ENCODE measurements around the gene OR4E1. TPM values are rescaled to one million over a fixed set of nuclear protein-coding genes. Genes with fewer than 3 reads are reported as not detected.
"Not testable (repeated sequence)": the region's sequence is repeated elsewhere in the genome, so short reads cannot be mapped to it uniquely, and the experiment has no call there.

The OR4E1 gene
- total RNA-seq, 2 donors from 2014 or later: not detected

GRCh38 chr14:21699551-21699950, 25.9 kb upstream of the OR4E1 start:
- Histone ChIP-seq H3K36me3 (no peaks in the 10 kb centered on the region), H3K4me1 (replicated peaks) (no peaks in the 10 kb centered on the region), H3K4me3 (no peak overlapping the region), H3K27ac (no peak overlapping the region), H3K27me3 (replicated peaks; ENCODE audit: insufficient read depth) (no peaks in the 10 kb centered on the region), H3K9me3 (no peaks in the 10 kb centered on the region)
- intact Hi-C loops (cut with DNase I): no loop called here
- WGBS: 56% methylated on average over 2 of the region's 2 CpGs
- DNase-seq (ENCODE audit: low spot score): no peak
- TF ChIP-seq CTCF (IDR thresholded peaks at IDR 0.05) (no peak), POLR2A (IDR thresholded peaks at IDR 0.05) (no peak), POLR2AphosphoS5 (IDR thresholded peaks at IDR 0.05) (no peak)

- intact Hi-C loops (cut with DNase I); H3K4me3 ChIP-seq; H3K9me3 ChIP-seq; H3K4me1 ChIP-seq (replicated peaks); H3K36me3 ChIP-seq; DNase-seq (ENCODE audit: low spot score); H3K27ac ChIP-seq; H3K27me3 ChIP-seq (replicated peaks; ENCODE audit: insufficient read depth): not testable (repeated sequence)
- 13% methylated on average over 2 of the region's 3 CpGs for WGBS
Observed at GRCh38 chr14:21698538-21698937, 24.9 kb upstream of the OR4E1 start.

GRCh38 chr14:21697662-21698061, 24.0 kb upstream of the OR4E1 start:
- H3K9me3 ChIP-seq; H3K4me1 ChIP-seq (replicated peaks); H3K4me3 ChIP-seq; H3K36me3 ChIP-seq; H3K27me3 ChIP-seq (replicated peaks; ENCODE audit: insufficient read depth); DNase-seq (ENCODE audit: low spot score); intact Hi-C loops (cut with DNase I); H3K27ac ChIP-seq: not testable (repeated sequence)
- 95% methylated on average over 16 of the region's 33 CpGs for WGBS

- Histone ChIP-seq H3K27me3 (replicated peaks; ENCODE audit: insufficient read depth) (no peaks in the 10 kb centered on the region), H3K4me1 (replicated peaks) (no peaks in the 10 kb centered on the region), H3K27ac (no peak overlapping the region), H3K36me3 (no peaks in the 10 kb centered on the region), H3K4me3 (no peak overlapping the region), H3K9me3 (no peaks in the 10 kb centered on the region)
- TF ChIP-seq CTCF (IDR thresholded peaks at IDR 0.05) (no peak), POLR2A (IDR thresholded peaks at IDR 0.05) (no peak), POLR2AphosphoS5 (IDR thresholded peaks at IDR 0.05) (no peak)
- DNase-seq (ENCODE audit: low spot score): no peak
- intact Hi-C loops (cut with DNase I): no loop called here
Observed at GRCh38 chr14:21694425-21694824, 20.8 kb upstream of the OR4E1 start.

- H3K4me1 ChIP-seq (replicated peaks): no peaks in the 10 kb centered on the region
- H3K27me3 ChIP-seq (replicated peaks; ENCODE audit: insufficient read depth): no peaks in the 10 kb centered on the region
- TF ChIP-seq POLR2A (IDR thresholded peaks at IDR 0.05): no peak
- TF ChIP-seq POLR2AphosphoS5 (IDR thresholded peaks at IDR 0.05): no peak
- no peak for TF ChIP-seq CTCF (IDR thresholded peaks at IDR 0.05)
- intact Hi-C loops (cut with DNase I): no loop called here
- no peak overlapping the region for H3K4me3 ChIP-seq
- no peaks in the 10 kb centered on the region for H3K9me3 ChIP-seq
- H3K27ac ChIP-seq: no peak overlapping the region
- no peak for DNase-seq (ENCODE audit: low spot score)
- H3K36me3 ChIP-seq: no peaks in the 10 kb centered on the region
- WGBS: 94% methylated on average over 2 of the region's 2 CpGs
Observed at GRCh38 chr14:21686468-21686867, 12.8 kb upstream of the OR4E1 start.

GRCh38 chr14:21680072-21680471, 6.5 kb upstream of the OR4E1 start:
- H3K27me3 ChIP-seq (replicated peaks; ENCODE audit: insufficient read depth): no peaks in the 10 kb centered on the region
- intact Hi-C loops (cut with DNase I): no loop called here
- TF ChIP-seq CTCF (IDR thresholded peaks at IDR 0.05) (no peak), POLR2AphosphoS5 (IDR thresholded peaks at IDR 0.05) (no peak), POLR2A (IDR thresholded peaks at IDR 0.05) (no peak)
- no peak overlapping the region for H3K4me3 ChIP-seq
- no peaks in the 10 kb centered on the region for H3K4me1 ChIP-seq (replicated peaks)
- H3K9me3 ChIP-seq: no peaks in the 10 kb centered on the region
- WGBS: 88% methylated on average over 2 of the region's 2 CpGs
- no peaks in the 10 kb centered on the region for H3K36me3 ChIP-seq
- H3K27ac ChIP-seq: no peak overlapping the region
- no peak for DNase-seq (ENCODE audit: low spot score)
